ENCODE results near the gene RPP21.

RPP21 gene

DNA sequence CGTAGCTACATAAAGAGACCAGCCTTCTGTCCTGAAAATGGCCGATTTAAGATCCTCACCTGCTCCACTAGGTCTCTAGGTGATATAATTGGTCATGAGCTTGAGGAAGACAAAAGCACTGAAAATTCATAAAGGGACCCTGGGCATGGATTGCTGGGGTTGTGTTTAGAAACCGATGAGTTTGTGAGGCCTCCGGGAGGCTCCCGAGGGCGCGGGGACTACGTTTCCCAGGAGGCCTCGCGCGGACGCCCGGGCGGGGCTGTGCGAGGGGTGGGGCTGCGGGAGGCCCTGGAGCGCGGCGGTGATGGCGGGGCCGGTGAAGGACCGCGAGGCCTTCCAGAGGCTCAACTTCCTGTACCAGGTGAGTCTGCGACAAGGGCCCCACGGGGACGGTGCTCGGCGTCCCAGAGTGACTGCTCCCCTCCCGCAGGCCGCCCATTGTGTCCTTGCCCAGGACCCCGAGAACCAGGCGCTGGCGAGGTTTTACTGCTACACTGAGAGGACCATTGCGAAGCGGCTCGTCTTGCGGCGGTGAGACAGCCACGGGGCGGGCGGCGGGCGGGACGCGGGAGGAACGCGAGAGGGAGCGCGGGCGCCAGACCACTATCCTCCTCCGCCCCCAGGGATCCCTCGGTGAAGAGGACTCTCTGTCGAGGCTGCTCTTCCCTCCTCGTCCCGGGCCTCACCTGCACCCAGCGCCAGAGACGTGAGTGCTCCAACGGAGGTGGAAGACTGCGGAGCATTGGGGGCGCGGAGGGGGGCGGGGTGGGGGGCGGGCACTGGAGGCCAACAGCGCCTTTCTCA, at the start of gene RPP21:
TSS of gene RPP21 (plus strand) at position 289 of the 804 bp plus-strand sequence. CDS start at position 305, 16 bp downstream.
- DNase-seq (ENCODE audit: insufficient read length, low spot score) (peak; percentile 85), FAIRE-seq (no peak)
- peak; percentile 89 for TF ChIP-seq POLR2A (IDR thresholded peaks at IDR 0.05; ENCODE audit: low read depth, low read length)

DNA sequence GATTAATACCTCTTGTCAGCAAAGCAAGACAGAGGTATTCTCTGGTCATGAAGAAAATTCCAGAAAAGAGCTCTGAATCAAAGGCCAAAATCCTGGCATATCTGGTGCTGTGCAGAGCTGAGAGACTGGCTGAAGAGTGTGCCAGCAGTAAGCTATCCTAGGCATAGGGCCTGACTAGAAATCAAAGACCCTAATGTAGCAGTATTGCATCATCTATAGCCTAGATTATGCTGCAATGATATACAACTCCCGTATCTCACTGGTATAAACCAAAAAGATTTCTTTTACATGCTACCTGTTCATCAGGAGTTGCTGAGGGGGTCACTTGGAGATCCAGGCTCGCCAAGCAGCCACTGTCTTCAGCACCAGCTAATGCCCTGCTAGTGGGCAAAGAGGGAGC, 49.1 kb upstream of the RPP21 start:
- DNase-seq (ENCODE audit: insufficient read length, low spot score) (no peak), FAIRE-seq (no peak)
- no peak for TF ChIP-seq POLR2A (IDR thresholded peaks at IDR 0.05; ENCODE audit: low read depth, low read length)

DNA sequence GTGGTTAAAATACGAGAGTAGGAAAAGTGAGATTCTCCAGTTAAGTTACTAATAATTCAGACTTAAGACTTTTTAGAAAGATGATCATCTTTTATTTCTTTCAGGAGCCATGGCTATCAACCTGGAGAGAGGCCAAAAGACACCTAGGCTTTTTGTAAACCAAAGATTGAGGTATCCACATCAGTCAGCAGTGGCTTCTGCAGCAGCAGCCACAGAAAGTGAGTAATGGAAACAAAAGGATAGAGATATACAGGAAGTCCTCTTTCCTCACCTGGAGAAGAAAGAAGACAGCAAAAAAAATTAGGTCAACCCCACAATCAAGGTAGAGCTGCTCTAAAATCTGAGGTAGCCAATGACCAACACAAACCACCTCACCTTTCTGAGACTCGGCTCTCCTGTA, 41.0 kb upstream of the RPP21 start:
- TF ChIP-seq POLR2A (IDR thresholded peaks at IDR 0.05; ENCODE audit: low read depth, low read length): no peak
- no peak for FAIRE-seq
- DNase-seq (ENCODE audit: insufficient read length, low spot score): no peak

DNA sequence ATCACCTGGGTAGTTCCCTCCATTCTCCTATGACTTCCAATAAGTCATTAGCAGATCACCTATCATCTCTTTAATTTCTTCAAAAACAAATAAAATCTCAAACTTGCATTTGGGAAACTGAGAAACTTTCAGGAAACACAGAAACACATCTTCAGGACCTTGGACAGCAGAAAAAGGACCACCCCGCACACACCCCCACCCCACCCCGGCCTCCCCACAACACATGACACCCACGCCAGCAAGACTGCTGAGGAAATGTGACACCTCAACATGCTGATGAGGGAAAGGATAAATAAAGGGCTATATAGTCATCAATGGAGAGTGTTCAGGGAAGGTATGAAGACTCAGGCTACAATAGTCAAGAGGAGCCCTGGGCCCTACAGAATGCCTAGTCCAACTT, 33.9 kb upstream of the RPP21 start:
- TF ChIP-seq POLR2A (IDR thresholded peaks at IDR 0.05; ENCODE audit: low read depth, low read length): no peak
- DNase-seq (ENCODE audit: insufficient read length, low spot score) (no peak), FAIRE-seq (no peak)

DNA sequence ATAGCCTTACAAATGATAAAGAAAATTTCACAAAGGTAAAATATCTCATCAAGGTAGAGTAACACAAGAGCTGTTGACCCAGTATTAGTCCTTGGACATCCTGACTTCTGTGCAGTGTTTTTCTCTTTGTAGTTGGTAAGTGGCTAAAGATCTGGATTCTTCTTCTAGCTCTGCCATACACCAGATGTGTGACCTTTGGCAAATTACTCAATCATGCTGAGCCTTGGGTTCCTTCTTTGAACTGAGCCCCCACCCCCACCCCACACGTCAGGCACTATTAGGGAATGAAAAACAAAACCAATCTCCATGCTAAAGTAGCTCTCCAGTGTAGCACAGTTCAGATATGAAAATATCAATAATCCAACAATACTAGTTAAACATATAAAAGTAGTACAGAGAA, 33.3 kb upstream of the RPP21 start:
- no peak for FAIRE-seq
- TF ChIP-seq POLR2A (IDR thresholded peaks at IDR 0.05; ENCODE audit: low read depth, low read length): no peak
- no peak for DNase-seq (ENCODE audit: insufficient read length, low spot score)

DNA sequence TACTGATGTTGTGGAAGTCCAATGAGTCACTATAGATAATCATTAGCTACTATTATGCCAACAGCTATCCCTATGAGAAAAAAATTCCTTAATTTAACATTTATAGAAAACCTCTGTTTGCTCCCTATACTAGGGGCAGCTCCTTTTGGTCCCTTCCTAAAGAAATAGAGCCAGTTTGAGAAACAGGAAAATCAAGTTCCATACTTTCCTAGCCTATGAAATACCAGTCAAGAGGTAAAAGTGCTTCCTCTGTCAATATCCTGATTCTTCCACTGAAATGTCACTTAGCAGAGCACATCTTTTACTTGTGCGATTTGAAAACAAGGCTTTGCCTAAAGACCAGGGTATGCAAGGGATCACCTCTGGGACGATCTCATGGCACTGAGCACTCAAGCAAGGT, 32.7 kb upstream of the RPP21 start:
- no peak for TF ChIP-seq POLR2A (IDR thresholded peaks at IDR 0.05; ENCODE audit: low read depth, low read length)
- no peak for DNase-seq (ENCODE audit: insufficient read length, low spot score)
- no peak for FAIRE-seq

DNA sequence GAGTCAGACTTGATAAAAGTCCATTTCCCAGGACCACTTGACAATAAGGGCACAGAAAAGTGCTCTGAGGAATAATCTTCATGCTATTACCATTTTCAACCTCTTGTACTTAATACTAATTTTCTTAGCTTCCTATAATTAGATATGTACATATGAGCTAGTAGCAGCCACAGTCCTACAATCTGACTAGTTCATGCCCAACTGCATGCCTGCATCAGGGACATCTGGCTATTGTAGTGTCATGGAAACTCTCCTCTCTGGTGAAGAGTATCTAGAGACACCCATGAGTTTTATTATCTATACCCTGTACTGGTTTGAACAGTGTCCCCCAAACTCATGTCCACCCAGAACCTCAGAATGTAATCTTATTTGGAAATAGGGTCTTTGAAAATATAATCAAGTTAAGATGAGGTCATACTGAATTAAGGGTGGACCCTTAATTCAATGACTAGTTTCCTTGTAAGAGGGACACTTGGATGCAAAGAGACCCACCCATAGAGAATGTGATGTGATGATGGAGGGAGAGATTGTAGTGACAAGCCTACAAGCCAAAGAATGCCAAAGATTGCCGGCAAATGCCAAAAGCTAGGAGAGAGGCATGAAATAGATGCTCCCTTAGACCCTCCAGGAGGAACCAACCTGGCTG, 32.2 kb upstream of the RPP21 start:
- FAIRE-seq: no peak
- TF ChIP-seq POLR2A (IDR thresholded peaks at IDR 0.05; ENCODE audit: low read depth, low read length): no peak
- no peak for DNase-seq (ENCODE audit: insufficient read length, low spot score)

DNA sequence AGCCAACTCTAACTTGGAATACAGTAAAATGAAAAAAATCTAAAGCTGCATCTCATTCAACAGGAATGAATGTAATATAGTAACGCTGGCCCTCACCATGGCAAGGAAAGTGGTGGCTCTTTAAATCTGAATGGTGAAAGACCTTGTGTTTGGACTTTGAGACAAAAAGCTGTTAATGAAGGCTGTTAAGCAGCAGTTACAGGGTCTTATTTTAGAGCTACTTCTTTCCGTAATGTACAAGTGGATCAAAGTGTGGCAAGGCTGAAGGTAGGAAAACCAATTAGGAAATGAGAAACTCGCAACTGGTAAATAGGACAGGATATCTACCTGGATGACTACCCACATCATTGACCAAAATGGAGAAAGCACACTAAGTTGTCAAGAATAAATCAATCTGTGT, 29.8 kb upstream of the RPP21 start:
- FAIRE-seq (no peak), DNase-seq (ENCODE audit: insufficient read length, low spot score) (no peak)
- no peak for TF ChIP-seq POLR2A (IDR thresholded peaks at IDR 0.05; ENCODE audit: low read depth, low read length)

DNA sequence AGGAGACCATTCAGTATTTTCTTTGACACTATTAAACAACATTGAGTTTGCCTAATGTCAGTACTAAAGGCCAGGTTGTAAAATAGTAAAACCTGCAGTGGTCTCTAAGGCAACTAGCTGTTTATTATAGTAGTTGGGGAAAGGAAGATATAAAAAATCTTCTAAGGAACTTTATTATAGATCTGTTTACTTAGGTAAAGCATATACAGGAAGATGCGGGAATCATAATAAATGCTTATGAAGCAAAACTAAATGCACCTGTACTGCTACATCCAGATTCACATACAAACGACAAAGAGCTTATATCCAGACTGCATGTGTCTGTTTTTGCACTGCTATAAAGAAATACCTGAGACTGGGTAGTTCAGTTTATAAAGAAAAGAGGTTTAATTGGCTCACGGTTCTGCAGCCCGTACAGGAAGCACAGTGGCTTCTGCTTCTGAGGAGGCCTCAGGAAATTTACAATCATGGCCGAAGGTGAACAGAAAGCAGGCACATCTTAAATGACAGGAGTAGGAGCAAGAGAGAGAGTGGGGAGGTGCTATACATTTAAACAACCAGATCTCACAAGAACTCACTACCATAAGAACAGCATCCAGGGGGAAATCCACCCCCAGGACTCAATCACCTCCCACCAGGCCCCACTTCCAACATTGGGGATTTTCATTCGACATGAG, 26.9 kb upstream of the RPP21 start:
- DNase-seq (ENCODE audit: insufficient read length, low spot score) (no peak), FAIRE-seq (no peak)
- TF ChIP-seq POLR2A (IDR thresholded peaks at IDR 0.05; ENCODE audit: low read depth, low read length): no peak

DNA sequence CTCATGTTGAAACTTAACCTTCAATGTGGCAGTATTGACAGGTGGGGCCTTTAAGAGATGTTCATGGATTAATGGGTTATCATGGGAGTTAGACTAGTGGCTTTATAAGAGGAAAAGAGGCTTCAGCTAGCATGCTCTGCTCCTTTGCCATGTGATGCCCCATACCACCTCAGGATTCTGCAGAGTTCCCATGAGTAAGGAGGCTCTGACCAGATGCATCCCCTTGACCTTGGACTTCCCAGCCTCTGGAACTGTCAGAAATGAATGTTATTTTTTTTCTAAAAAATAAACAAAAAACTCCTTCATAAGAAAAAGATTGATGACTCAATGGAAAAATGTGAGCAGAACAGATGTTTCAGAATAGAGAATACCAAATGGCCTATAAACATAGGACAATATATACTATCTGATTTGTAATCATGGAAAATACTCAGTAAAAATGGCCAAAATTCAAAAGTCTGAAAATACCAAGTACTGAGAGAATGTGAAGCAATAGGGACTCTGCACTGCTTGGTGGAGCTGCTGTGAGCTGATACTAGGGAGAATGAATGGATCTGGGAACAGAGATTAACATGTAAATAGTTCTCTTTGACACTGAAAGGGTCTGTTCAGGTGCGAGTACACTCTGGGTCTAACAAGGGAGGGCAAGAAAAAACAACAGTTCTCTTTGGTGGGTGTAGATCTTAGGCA, 25.7 kb upstream of the RPP21 start:
- FAIRE-seq (no peak), DNase-seq (ENCODE audit: insufficient read length, low spot score) (no peak)
- TF ChIP-seq POLR2A (IDR thresholded peaks at IDR 0.05; ENCODE audit: low read depth, low read length): no peak

DNA sequence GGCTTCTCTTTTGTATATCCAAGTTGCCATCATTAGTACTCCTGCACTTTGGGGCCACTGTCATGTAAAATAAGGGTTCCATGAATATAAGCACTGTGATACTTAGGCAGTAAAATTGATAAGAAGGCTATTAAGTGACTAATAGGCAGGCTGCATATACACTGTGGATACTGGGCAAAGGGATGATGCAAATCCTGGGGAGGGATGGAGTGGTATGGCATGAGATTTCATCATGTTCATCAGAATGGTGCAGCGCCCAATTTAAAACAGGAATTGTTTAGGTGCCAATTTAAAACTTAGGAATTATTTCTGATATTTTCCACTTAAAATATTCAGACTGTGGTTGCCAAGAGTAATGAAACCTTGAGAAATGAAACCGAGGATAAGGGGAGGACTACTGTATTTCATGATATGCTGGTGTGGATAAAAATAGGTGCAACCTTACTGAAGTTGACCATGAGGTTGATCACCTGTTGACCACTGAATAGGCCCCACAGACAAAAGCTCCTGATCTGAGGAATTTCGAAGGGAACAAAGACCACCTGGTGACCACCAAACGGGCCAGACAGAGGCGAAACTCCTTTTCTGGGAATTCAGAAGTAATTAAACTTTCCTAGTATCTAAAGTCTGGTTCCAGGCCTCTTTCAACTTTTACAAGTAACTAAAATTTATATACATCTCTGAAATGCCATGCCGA, 23.1 kb upstream of the RPP21 start:
- TF ChIP-seq POLR2A (IDR thresholded peaks at IDR 0.05; ENCODE audit: low read depth, low read length): no peak
- DNase-seq (ENCODE audit: insufficient read length, low spot score): no peak
- no peak for FAIRE-seq

DNA sequence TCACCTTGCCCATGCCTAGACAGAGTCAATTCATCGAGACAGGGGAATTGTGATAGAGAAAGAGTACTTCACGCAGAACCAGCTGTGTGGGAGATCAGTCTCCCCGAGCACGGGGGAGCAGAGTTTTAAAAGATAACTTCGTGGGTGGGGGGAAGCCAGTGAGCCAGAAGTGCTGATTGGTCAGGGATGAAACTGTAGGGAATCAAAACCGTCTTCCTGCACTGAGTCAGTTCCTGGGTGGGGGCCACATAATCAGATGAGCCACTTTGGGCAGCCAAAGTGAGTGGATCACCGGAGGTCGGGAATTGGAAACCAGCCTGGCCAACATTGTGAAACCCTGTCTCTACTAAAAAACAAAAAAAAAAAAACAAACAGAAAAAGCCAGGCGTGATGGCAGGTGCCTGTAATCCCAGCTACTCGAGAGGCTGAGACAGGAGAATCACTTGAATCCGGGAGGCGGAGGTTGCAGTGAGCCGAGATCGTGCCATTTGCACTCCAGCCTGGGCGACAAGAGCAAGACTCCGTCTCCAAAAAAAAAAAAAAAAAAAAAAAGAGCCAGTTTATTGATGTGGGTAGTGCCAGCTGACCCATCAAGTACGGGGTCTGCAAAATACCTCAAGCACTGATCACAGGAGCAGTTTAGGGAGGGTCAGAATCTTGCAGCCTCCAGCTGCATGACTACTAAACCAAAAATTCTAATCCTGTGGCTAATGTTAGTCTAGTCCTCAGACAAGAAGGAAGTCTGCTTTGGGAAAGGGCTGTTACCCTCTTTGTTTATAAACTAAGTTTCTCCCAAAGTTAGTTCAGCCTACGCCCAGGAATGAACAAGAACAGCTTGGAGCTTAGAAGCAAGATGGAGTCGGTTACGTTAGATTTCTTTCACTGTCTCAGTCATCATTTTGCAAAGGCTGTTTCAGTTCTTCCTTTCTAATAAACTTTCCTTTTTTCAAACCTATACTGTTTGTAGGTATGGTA, 22.1 kb upstream of the RPP21 start:
- TF ChIP-seq POLR2A (IDR thresholded peaks at IDR 0.05; ENCODE audit: low read depth, low read length): no peak
- DNase-seq (ENCODE audit: insufficient read length, low spot score) (peak; percentile 15), FAIRE-seq (peak; percentile 69)
